ENCODE data around the gene RPUSD4. TPM values are rescaled to one million over a fixed set of nuclear protein-coding genes. Genes with fewer than 3 reads are reported as not detected.

The RPUSD4 gene
- total and polyA plus RNA-seq, 2 experiments from 2014 or later, result 20.8 to 60.8 TPM

- TF ChIP-seq, protein P1, sequence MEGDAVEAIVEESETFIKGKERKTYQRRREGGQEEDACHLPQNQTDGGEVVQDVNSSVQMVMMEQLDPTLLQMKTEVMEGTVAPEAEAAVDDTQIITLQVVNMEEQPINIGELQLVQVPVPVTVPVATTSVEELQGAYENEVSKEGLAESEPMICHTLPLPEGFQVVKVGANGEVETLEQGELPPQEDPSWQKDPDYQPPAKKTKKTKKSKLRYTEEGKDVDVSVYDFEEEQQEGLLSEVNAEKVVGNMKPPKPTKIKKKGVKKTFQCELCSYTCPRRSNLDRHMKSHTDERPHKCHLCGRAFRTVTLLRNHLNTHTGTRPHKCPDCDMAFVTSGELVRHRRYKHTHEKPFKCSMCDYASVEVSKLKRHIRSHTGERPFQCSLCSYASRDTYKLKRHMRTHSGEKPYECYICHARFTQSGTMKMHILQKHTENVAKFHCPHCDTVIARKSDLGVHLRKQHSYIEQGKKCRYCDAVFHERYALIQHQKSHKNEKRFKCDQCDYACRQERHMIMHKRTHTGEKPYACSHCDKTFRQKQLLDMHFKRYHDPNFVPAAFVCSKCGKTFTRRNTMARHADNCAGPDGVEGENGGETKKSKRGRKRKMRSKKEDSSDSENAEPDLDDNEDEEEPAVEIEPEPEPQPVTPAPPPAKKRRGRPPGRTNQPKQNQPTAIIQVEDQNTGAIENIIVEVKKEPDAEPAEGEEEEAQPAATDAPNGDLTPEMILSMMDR (conservative IDR thresholded peaks at IDR 0.05; ENCODE audit: low read depth in 2 of 2), result no peak
- TF ChIP-seq NANOG (IDR thresholded peaks at IDR 0.05; ENCODE audit: borderline replicate concordance) (no peak), CREB1 (CRISPR knock-in tag; IDR thresholded peaks at IDR 0.05; ENCODE audit: low read depth) (no peak)
These were observed 44.0 kb downstream of the RPUSD4 start (continued) for GRCh38 chr11:126167488-126167887.

DNA sequence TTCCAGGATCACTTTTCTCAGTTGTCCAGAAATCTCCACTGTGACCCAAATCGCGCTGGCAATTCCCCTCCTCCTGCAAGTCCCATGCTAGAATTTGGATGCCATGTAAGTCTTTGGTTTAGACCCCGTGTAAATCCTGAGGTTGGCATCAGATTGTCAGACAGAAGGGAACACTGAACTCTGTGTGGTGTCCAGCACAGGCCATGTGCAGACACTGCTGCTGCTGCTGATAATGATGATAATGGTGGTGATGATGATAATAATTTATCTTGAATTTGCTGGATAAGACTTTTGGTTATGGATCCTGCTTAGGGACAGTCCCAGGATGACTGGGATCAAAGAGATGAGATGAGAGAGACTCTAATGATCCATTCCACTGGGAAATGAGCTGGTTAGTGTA is 45.0 kb downstream of the RPUSD4 start:
- no peak overlapping the region for H3K4me3 Mint-ChIP-seq
- peaks cover 14% of the 10 kb centered on the region for H3K27me3 Mint-ChIP-seq (ENCODE audit: insufficient read depth, low read depth, poor library complexity)
- H3K9me3 Mint-ChIP-seq, result no peaks in the 10 kb centered on the region
- no peak overlapping the region for H2AFZ ChIP-seq
- no peak overlapping the region for H3K4me3 ChIP-seq
- H3K9me2 ChIP-seq (ENCODE audit: insufficient read depth), result 0 out of 2 replicates have a peak, but pooled peaks cover 3% of the 10 kb centered on the region
- no peaks in the 10 kb centered on the region for H3K36me3 ChIP-seq (ENCODE audit: insufficient read depth)
- H3K36me3 Mint-ChIP-seq (ENCODE audit: low read depth), result no peaks in the 10 kb centered on the region
- no peak overlapping the region for H3K4me2 ChIP-seq
- no peak overlapping the region for H3K27ac ChIP-seq (ENCODE audit: low read depth)
- no peak for ATAC-seq
- H3K4me1 Mint-ChIP-seq, result peaks cover 24% of the 10 kb centered on the region
- no peaks in the 10 kb centered on the region for H3K79me2 ChIP-seq (replicated peaks; ENCODE audit: insufficient read depth)
- no peaks in the 10 kb centered on the region for H3F3A ChIP-seq (replicated peaks; ENCODE audit: low read depth)
- no peak overlapping the region for H3K27ac Mint-ChIP-seq
- H4K20me1 ChIP-seq (replicated peaks; ENCODE audit: insufficient read depth), result no peaks in the 10 kb centered on the region
- H3K4me1 ChIP-seq (ENCODE audit: insufficient read depth), result peaks cover 11% of the 10 kb centered on the region; the same call in 1 of the 2 replicates
- no peak for DNase-seq (ENCODE audit: low spot score)
- H3K27me3 ChIP-seq (ENCODE audit: insufficient read depth), result no peaks in the 10 kb centered on the region
- TF ChIP-seq ZNF331 (CRISPR knock-in tag; IDR thresholded peaks at IDR 0.05; ENCODE audit: low read depth), result no peak
- TF ChIP-seq STAT1 (IDR thresholded peaks at IDR 0.05; ENCODE audit: unreplicated experiment), result no peak
- TF ChIP-seq, protein P1 (conservative IDR thresholded peaks at IDR 0.05; ENCODE audit: low read depth in 2 of 2), result no peak
- no peak for TF ChIP-seq EZH2 (IDR thresholded peaks at IDR 0.05; ENCODE audit: low read depth, unreplicated experiment)
- no peak for TF ChIP-seq ZNF114 (CRISPR knock-in tag; IDR thresholded peaks at IDR 0.05)
- TF ChIP-seq NANOG (IDR thresholded peaks at IDR 0.05; ENCODE audit: borderline replicate concordance), result no peak
- TF ChIP-seq CREB1 (CRISPR knock-in tag; IDR thresholded peaks at IDR 0.05; ENCODE audit: low read depth), result no peak
- no peak for TF ChIP-seq EZH2phosphoT487 (IDR thresholded peaks at IDR 0.05; ENCODE audit: unreplicated experiment)
- TF ChIP-seq POLR2AphosphoS5 (IDR thresholded peaks at IDR 0.05; ENCODE audit: low read depth), result no peak
- no peak for TF ChIP-seq ZNF462 (CRISPR knock-in tag; IDR thresholded peaks at IDR 0.05)
- no peak for TF ChIP-seq JUNB (IDR thresholded peaks at IDR 0.05; ENCODE audit: unreplicated experiment)
- TF ChIP-seq, protein P2, sequence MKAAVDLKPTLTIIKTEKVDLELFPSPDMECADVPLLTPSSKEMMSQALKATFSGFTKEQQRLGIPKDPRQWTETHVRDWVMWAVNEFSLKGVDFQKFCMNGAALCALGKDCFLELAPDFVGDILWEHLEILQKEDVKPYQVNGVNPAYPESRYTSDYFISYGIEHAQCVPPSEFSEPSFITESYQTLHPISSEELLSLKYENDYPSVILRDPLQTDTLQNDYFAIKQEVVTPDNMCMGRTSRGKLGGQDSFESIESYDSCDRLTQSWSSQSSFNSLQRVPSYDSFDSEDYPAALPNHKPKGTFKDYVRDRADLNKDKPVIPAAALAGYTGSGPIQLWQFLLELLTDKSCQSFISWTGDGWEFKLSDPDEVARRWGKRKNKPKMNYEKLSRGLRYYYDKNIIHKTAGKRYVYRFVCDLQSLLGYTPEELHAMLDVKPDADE (IDR thresholded peaks at IDR 0.05), result no peak

Measured in GM23338 (cell line).